Measurements from ENCODE around the gene CLMN.

DNA sequence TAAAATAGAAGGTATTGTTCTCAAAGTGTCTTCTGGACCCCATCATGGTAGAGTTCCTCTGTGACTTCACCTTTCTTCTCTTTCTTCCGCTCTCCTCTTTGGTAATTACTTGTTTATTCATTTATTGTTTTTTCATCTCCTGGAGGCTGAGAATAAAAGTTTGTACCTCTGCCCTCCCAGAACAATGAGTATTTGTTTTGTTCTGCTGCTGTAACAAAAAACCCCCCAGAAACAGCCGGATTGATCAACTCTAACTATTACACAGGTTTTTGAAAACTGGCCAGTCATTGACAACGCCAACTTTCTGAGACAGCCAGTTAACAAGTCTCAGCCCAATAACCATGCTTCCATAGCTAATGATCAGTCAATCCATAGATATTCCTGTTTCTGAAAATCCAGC, 154.2 kb downstream of the CLMN start:
- TF ChIP-seq CTCF (conservative IDR thresholded peaks at IDR 0.05; ENCODE audit: low read depth, low read length) (no peak), CHD1 (IDR thresholded peaks at IDR 0.05; ENCODE audit: low read depth, low read length) (no peak), RFX5 (IDR thresholded peaks at IDR 0.05; ENCODE audit: low read depth, low read length) (no peak)

Measured in IMR-90 (cell line).